ENCODE measurements around the gene PUSL1. TPM values are rescaled to one million over a fixed set of nuclear protein-coding genes. Genes with fewer than 3 reads are reported as not detected.

PUSL1 gene
- total RNA-seq, 1 experiment from 2014 or later = 57.5 TPM

DNA sequence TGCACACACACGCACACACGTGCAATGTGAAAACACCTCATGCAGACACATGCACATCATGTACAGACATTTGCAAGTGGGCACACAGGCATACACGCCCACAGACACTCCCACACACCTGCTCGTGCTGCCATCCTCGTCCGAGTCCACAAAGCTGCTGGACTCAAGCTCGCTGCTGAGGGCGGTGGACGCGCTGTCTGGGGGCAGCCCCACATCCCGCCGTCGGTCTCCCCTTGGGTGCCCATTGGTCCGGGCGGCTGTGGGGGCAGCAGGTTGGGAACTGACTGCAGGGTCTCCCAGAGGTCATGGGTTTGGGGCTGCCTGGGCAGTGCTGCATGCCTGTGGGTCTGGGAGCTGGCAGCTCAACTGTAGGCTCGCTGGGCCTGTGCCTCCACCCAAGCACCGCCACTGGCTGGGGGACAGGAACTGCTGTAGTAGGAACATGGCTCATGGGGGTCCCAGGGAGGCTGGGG is 33.2 kb downstream of the PUSL1 start:
- in situ Hi-C loops (cut with HindIII; ENCODE audit: low pct_unique_long_range_greater_than_20kb, low sequenced_read_pairs) = no loop called here

DNA sequence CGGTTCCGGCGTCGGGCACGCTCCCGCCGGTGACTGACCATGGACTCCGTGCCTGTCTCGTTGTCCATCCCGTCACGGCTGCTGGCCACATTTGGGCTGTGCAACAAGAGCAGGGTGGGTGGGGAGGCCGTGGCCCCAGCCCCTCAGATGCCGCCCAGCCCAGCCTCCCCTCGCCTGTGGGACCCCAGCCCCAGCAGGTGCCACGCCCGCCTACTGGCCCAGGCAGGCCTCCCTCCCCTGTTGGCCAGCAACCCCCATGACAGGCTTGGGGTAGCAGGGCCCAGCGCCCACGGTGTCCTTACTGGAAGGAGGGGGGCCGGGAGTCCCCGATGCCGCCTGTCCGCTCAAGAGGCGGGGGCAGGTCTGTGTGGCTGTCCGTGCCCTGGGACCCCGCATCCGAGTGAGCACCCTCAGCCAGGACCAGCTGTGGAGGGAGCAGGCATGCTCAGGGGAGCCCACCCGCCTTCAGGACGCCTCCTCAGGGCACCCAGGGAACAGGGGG is 33.7 kb downstream of the PUSL1 start:
- in situ Hi-C loops (cut with HindIII; ENCODE audit: low pct_unique_long_range_greater_than_20kb, low sequenced_read_pairs) = no loop called here
- no peak for DNase-seq (ENCODE audit: low read depth)

More for the DNA sequence above, 33.2 kb downstream of the PUSL1 start:
- no peak for DNase-seq (ENCODE audit: low read depth)

DNA sequence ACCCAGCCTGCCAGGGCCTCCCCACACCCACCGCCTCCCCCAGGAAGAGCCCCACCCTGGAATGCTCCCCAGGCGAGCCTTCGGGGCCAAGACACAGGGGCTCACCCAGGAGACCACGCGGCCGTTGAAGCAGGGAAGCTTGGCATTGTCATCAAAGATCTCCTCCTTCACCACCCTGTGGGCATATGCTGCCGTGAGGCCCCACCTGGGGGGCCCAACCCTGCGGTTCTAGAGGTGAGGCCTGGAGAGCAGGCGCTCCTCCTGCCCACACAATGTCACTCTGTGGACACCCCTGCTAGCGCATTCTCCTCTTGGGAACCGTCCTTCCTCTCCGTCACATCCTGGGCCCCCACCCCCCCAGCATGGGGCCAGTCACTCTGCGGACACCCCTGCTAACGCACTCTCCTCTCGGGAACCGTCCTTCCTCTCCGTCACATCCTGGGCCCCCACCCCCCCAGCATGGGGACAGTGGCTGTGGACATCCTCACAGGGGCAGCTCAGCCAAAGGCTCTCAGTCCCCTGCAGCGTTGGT is 34.3 kb downstream of the PUSL1 start:
- in situ Hi-C loops (cut with HindIII; ENCODE audit: low pct_unique_long_range_greater_than_20kb, low sequenced_read_pairs) = no loop called here
- DNase-seq (ENCODE audit: low read depth) = no peak

DNA sequence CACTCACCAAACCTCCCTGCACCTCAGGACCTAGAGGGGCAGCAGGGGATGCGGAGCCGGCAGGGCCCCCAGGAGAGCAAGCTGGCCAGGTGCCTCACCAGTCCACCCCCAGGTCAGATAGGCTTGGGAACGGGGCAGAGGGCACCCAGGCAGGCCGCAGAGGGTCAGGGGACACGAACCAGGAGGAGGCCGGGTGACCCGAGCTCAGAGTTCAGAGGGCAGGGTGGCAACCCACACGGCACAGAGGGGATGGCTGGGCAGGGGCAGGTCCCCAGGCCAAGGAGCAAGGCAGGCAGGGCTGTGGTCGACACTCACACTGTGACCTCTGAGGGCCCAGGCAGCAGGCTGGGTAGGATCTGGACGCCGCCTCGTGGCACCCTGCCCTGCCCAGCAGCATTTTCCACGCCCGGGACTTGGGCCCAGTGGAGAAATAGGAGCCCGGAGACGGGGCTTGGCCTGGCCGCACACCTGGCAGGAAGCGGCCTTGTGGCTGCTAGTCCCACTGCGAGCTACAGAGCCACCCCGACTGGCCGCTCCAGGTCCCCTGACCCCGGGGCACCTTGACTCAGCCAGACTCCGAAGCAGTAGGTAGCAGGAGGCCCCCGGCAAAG is 35.5 kb downstream of the PUSL1 start:
- in situ Hi-C loops (cut with HindIII; ENCODE audit: low pct_unique_long_range_greater_than_20kb, low sequenced_read_pairs) = no loop called here
- DNase-seq (ENCODE audit: low read depth) = no peak

DNA sequence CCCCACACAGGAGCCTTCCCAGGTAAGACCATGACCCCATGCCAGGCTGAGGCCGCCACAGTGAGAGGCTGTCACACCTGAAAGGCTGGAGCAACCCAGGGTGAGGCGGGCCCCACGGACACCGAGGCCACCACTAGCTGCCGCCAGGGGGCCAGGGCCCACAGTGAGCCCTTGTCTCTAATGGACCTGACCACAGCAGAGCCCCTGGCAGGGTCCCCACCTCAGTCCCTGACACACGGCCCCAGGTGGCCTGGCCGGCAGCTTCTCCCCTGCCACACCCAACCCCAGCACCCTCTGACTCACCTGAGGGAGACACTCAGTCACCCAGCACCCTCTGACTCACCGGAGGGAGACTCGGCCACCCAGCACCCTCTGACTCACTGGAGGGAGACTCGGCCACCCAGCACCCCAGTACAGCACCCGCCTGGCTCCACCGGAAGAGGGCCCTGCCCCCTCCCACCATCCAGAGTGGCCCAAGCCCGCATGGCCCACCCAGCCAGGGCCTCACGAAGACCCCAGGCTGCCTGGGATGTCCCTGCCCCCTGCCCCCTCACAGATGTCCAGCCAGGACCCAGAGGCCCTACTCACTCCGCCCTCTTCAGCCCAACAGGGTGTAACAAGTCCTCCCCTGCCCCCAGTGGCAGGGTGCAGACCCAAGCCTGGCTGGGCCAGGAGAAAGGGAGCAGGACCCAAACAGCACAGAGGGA is 36.4 kb downstream of the PUSL1 start:
- in situ Hi-C loops (cut with HindIII; ENCODE audit: low pct_unique_long_range_greater_than_20kb, low sequenced_read_pairs) = no loop called here
- DNase-seq (ENCODE audit: low read depth) = peak; percentile 91

DNA sequence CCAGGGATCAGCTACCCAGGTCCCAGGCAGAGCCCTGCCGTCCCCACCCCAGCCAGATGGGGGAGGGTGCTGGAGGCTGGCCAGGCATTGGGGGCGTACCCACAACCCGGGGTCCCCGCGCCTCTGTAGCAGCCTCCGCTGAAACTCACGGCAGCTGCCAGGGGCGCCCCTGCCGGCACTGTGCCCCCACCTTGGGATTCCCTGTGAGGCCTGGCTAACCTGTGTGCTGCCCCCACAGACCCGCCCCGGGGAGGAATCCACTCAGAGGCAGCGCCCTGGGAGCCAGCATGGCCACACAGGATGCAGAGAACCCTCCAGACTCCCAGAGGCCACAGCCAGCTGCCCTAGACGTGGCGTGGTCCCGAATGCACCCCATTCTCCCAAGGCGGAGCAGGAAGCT is 37.0 kb downstream of the PUSL1 start:
- DNase-seq (ENCODE audit: low read depth) = no peak
- in situ Hi-C loops (cut with HindIII; ENCODE audit: low pct_unique_long_range_greater_than_20kb, low sequenced_read_pairs) = no loop called here

DNA sequence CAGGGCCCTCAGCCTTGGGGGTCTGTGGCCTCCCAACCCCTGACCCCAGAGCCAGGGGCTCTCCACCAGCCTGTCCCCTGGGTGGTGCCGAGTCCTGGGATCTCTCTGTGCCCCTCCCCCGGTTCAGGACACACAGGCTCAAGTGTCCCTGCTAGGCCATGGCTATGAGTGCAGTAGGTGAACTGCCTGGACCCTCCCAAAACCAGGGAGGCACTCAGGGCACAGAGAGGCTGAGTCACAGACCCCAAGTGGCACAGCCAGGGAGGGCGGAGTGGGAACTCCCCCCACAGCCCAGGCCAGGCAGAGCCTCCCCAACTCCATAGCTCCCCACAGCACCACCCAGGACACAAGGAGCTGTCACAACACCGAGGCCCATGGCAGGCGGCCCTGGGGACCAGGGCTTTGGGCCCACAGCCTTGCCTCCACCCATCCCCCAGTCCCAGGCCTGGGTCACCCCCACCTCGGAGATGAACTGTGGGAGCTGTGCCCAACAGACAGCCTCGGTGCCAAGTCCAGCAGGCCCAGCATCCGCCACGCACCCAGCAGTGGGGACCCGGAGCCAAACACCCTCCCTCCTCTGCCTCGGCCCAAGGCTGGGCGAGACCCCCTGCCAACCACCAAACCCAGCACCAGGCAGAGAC is 37.6 kb downstream of the PUSL1 start:
- in situ Hi-C loops (cut with HindIII; ENCODE audit: low pct_unique_long_range_greater_than_20kb, low sequenced_read_pairs) = no loop called here
- no peak for DNase-seq (ENCODE audit: low read depth)

DNA sequence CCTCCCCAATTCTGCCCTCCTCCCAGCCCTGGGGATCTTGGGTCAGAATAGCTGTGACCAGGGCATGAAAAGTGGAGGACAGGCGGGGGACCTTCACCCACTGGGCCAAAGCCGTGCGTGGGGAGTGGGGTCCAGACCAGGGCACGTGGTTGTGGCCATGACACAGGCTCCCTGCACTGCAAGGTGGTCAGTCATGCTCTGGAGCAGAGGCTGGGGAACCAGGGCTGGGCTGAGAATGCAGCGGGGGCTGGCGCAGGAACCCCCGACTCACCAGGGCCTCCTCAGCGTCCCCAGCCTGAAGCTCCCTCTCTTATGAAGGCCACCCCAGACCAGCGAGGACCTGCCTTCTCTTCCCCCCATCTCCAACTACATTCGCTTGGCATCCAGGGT is 38.1 kb downstream of the PUSL1 start:
- no peak for DNase-seq (ENCODE audit: low read depth)
- in situ Hi-C loops (cut with HindIII; ENCODE audit: low pct_unique_long_range_greater_than_20kb, low sequenced_read_pairs) = no loop called here

DNA sequence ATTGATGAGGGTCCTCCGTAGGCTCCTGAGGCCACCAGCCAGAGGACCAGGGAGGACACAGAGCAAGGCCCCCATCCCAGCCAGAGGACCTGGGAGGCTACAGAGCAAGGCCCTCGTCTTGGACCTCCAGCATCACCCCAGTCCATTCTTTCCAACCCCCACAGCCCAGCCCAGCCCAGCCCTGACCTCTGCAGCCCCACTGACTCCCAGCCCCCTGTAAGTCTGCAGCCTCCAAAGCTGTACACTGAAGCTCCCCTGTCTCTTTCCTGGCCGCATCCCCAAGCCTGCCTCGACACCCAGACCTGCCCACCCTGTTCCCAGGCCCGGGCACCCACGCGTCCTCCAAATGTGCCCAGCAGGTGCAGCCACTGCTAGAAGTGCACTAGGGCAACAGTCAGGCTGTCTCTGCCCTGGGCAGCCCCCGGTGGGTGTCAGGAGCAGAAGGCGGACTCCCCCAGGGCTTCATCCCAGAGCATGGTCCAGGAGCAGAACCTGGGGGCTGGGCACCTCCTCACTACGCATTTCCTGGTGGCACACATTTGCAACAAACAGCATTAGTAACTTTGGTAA is 38.7 kb downstream of the PUSL1 start:
- in situ Hi-C loops (cut with HindIII; ENCODE audit: low pct_unique_long_range_greater_than_20kb, low sequenced_read_pairs) = no loop called here
- DNase-seq (ENCODE audit: low read depth) = no peak

DNA sequence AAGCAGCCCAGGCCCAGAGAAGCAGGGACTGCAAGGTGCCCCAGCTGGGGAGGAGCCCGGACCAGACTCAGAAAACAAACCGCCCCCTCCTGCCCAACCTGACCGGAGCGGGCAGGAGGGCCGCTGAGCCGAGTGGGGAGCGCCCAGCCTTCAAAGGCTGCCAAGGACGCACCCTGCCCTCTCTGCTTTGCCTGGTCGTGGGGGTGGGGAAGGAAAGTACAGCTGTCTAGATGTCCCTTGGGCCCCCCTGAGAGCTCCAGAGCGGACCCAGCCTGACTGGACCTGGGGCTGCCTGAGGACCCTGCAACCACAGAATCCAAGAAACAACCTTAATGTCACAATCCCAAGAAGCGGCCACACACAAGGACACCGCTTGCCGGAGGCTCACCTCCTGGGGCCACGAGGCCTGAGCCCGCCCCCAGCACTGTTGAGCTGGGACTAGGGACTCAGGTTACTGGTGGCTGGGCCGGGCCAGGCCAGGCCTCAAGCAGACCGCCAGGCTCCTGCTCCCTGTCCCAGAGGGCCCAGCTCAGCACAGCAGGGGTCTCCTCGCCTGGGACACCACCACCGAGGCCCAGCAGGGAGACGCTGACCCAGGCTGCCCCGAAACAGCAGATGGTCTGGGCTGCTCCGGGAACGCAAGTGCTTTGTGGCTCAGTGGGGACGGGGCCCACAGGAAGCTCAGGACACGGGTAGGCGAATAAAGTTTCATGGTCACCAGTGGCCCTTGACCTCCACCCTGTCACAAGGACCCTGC is 39.4 kb downstream of the PUSL1 start:
- in situ Hi-C loops (cut with HindIII; ENCODE audit: low pct_unique_long_range_greater_than_20kb, low sequenced_read_pairs) = no loop called here
- peak; percentile 61 for DNase-seq (ENCODE audit: low read depth)

DNA sequence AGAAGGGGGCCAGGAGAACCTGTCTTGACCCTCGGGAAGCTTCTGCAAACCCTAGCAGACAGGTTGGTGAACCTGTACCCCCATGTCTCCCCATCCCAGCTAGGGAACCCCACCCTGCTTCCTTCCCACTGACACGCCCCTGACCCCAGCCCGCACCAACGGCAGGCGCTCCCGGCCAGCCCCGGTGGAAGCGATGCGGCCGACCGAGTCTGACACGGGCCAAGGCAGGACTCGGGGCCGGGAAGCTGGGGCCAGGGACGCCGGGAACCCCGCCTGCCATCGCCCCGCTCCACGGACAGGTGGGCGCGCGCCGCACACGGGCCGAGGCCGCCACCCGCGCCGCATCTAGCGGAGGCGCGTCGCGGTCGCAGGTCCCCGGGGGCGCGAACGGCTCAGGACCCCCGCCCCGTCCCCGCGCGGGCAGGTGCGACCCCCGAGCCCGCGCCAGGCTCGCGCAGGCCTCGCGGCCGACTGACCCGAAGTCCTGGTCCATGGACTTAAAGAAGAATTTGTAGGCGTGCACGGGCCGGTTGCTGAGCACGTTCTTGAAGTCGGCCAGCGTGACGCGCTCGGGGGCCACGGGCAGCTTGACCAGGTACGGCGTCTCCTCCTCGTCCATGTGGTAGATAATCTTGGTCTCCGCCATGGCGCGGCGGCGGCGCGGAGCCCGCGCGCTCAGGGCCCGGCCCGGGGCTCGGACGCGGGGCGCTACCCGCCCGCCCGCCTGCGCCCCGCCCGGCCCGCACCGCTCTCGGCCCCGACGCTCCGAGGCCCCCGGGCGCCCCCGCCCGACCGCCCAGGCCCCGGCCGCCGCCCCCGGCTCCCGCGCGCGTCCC is 40.2 kb downstream of the PUSL1 start:
- in situ Hi-C loops (cut with HindIII; ENCODE audit: low pct_unique_long_range_greater_than_20kb, low sequenced_read_pairs) = no loop called here
- no peak for DNase-seq (ENCODE audit: low read depth)

DNA sequence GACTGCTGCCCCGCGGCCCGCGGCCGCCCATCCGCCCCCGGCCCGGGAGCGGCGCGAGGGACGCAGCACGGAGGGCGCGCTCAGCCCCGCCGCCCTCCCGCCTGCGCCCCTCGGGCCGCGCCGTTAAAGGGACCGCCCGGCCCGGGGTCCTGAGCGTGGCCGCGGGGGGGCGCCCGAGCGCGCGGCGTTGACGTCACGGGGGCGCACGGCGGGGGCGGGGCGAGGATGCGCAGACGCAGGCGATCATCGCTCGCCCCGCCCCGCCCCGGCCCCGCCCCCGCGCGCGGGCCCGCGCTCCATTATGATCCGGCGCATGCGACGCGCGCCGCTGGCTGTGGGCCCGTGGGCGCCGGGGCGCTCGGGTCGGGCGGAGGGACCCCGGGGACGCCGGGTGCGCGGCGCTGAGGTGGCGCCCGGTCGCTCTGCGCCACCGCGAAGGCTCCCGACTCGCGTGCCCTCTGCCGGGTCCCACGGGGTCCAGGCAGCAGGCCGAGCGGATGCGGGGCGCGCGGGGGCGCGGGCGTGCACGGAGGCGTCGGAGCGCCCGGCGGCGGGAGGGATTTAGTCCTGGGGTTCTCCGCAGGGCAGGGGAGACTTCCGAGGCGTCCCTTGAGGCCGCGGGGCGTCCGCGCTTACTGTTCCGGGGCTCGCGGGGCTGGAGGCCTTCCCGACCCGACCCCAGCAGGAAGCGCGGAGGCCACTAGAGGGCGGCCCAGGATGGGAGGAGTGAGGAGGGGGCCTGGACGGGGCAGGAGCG is 41.0 kb downstream of the PUSL1 start, which contains the start of gene DVL1:
Gene DVL1, minus strand, starts transcription at position 163 of the 757 bp plus-strand sequence. CDS start 353 bp downstream, outside the sequence.
- in situ Hi-C loops (cut with HindIII; ENCODE audit: low pct_unique_long_range_greater_than_20kb, low sequenced_read_pairs) = no loop called here

DNA sequence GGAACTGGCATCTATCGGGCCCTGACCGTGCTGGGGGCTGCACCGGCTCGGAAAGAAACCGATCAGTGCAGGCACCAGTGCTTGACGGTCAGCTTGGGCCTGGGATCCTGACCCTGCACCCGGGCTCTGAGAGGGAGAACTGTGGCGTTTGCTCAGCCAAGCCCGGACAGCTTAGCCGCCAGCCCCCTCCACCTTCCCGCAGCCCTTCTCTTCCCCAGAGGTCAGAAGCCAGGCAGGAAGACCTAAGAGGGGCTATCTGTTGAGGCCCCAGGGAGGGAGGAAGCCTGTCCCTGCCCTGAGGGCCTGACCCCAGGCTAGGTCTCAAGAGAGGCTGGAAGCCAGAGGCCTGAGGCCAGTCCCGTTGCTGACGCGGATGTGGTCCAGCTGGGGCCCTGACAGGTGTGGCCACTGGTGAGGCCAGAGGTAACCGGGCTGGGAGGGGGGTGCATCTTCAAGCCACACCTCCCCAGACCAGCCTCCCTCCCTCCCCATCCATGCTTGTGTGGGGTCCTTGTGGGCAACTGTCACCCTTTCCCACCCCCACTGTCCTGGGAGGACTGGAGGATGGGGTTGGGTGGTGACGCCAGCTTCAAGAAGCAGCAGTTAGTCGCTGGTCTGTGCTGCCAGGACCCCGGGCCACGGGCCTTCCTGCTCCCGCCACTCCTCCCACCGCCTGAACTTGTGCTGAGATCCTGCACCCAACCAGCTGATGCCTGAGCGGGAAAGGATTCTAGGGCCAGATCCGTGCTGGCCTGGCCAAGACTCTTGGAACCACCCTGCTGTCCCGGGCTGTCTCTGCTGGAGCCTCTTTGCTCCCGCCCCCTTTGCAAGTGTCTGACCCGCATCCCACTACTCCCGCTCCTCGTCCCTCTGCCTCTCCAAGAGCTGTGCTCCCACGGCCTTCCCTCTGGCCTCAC is 43.4 kb downstream of the PUSL1 start:
- DNase-seq (ENCODE audit: low read depth) = no peak
- in situ Hi-C loops (cut with HindIII; ENCODE audit: low pct_unique_long_range_greater_than_20kb, low sequenced_read_pairs) = no loop called here

More for the DNA sequence above, 41.0 kb downstream of the PUSL1 start, which contains the start of gene DVL1:
- DNase-seq (ENCODE audit: low read depth) = peak; percentile 41

DNA sequence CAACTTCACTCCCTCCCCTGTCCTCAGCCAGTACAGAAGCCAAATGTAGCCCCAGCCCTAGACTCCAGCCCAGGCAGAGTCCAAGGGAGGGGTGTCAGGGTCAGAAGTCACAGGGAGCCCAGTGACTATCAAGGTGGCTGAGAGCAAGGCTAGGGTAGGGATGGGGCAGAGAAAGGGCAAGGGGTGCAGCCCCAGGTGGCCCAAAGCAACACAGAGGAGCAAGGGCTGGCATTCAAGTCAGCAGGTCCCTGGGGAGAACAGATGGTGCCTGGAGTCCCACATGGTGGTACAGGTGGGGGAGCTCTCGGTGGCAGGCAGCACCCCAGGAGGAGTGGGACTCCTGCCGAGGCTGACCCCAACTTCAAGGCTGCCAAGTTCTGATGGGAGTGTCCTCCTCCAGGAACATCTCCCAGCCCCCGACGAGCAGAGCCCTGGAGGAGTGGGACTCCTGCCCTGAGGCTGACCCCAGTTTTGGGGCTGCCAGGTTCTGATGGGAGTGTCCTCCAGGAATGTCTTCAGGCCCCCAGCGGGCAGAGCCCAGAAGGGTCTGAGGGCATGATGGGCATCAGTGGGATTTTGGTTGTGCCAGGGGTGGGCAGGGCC is 44.5 kb downstream of the PUSL1 start:
- no peak for DNase-seq (ENCODE audit: low read depth)
- in situ Hi-C loops (cut with HindIII; ENCODE audit: low pct_unique_long_range_greater_than_20kb, low sequenced_read_pairs) = no loop called here

Data from Caki2 (cell line).